HUES48 (cell line): Measurements from ENCODE around the gene DNAJC15.

Source experiments
- H3K27ac ChIP-seq: one replicate; pipeline ENCODE4 v1.7.0; 2013; ENCODE audit warnings: low read depth, low read length, inconsistent platforms
- H3K27me3 ChIP-seq: 2 replicates; pipeline ENCODE4 v1.6.1; 2013; ENCODE audit warnings: mild to moderate bottlenecking, low read length; ENCODE audit not compliant: control insufficient read depth, insufficient read depth
- H3K36me3 ChIP-seq: 2 replicates; pipeline ENCODE4 v1.6.1; 2013; ENCODE audit warnings: low read length; ENCODE audit not compliant: control insufficient read depth, insufficient read depth
- H3K4me1 ChIP-seq: 2 replicates; pipeline ENCODE4 v1.6.1; 2013; ENCODE audit warnings: mild to moderate bottlenecking, low read length; ENCODE audit not compliant: control insufficient read depth, insufficient read depth
- H3K4me3 ChIP-seq: 2 replicates; pipeline ENCODE4 v1.5.1; 2013; ENCODE audit warnings: mild to moderate bottlenecking, low read depth, low read length
- H3K9ac ChIP-seq: 2 replicates; pipeline ENCODE4 v1.6.1; 2013; ENCODE audit warnings: mild to moderate bottlenecking, low read depth, low read length, moderate library complexity
- H3K9me3 ChIP-seq: 2 replicates; pipeline ENCODE4 v1.6.1; 2013; ENCODE audit warnings: low read length; ENCODE audit not compliant: control insufficient read depth, insufficient read depth

DNAJC15 gene

DNA sequence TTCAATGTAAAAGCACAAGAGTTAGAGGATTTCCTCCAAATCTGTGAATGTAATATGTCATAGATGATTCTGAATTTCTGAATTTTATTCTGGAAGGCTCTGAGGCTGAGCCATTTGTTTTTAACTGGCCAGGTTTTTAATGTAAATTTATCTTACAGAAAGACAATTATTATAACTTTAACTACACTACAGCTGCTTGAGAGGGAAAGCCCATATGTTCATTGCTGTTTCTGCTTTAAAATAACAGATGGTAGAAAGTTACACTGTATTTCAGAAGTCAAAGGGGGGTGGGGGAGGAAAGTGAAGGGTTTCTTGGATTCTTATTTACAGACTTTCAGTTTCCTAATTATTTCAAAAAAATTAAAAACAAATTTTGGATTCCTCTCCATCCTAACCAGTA, 62.8 kb downstream of the DNAJC15 start:
- Histone ChIP-seq H3K27ac (no peak overlapping the region), H3K4me3 (no peak overlapping the region), H3K9ac (no peak overlapping the region), H3K27me3 (no peaks in the 10 kb centered on the region), H3K4me1 (no peaks in the 10 kb centered on the region), H3K36me3 (no peaks in the 10 kb centered on the region), H3K9me3 (no peaks in the 10 kb centered on the region; the same call in 1 of the 2 replicates)

DNA sequence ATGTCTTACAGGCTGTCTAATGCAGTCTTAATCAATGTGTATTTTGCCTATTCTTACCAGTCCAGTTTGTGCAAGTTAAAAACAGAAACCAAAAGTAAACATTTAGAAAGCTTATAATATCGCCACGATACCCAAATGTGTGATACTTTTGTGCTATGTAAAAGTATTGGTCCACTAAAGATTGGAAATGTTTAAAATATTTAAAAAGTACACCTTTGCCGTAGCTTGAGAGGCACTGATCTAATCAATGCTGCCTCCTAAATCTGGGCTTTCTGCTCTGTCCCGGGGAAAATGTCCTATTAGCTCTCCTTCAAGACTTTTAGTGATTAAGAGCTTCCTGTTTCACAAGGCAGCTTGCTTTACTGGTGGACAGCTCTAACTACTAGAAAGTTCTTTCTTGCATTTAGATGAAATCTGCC, 64.7 kb downstream of the DNAJC15 start:
- H3K4me3 ChIP-seq, result no peak overlapping the region
- no peak overlapping the region for H3K9ac ChIP-seq
- H3K36me3 ChIP-seq, result no peaks in the 10 kb centered on the region
- no peaks in the 10 kb centered on the region for H3K27me3 ChIP-seq
- no peaks in the 10 kb centered on the region for H3K4me1 ChIP-seq
- H3K27ac ChIP-seq, result no peak overlapping the region
- H3K9me3 ChIP-seq, result no peaks in the 10 kb centered on the region; the same call in 1 of the 2 replicates

DNA sequence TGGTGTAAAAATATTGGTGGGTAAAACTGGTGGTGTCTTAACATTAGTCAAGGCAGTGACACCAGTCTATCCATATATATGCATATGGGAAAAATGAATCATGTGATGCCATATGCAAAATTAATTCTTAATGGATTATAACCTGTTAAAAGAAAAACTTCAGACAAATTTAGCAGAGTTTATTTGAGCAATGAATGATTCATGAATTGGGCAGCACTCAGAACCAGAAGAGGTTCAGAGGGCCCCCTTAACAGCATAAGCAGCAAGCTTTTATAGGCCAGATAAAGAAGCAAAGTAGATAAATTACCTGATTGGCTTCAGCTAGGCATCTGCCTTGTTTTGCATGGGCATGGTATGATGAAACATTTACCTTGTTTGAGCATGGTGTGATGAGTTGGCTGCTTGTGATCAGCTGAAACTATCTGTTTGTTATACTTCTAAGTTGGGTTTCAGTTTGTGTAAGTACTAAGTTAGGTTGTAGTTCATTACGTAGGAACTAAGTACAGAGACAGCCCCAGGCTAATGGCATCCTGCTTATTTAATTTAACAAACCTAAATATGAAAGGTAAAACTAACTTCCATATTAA, 66.6 kb downstream of the DNAJC15 start:
- Histone ChIP-seq H3K9ac (no peak overlapping the region), H3K36me3 (no peaks in the 10 kb centered on the region), H3K4me1 (no peaks in the 10 kb centered on the region), H3K9me3 (no peaks in the 10 kb centered on the region; the same call in 1 of the 2 replicates), H3K27me3 (no peaks in the 10 kb centered on the region), H3K27ac (no peak overlapping the region), H3K4me3 (no peak overlapping the region)

DNA sequence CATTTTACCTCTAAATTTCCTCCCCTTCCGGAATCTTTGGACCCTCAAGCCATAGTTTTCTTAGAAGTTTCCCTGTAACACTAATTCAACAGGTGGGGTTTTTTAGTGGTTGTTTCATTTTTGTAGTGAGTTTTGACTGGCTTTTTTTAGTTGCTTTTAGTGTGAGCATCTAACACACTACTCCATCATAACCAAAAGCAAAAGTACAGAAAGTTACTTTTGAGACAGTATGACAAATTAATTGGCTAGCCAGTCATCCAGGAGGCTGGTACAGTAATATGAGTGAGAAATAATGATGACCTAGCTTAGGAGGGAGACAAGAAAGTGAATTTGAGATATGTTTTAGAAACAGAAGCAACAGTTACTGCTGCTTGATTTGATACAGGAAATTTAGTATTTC, 71.5 kb downstream of the DNAJC15 start:
- Histone ChIP-seq H3K4me1 (no peaks in the 10 kb centered on the region), H3K36me3 (no peaks in the 10 kb centered on the region), H3K4me3 (no peak overlapping the region), H3K9me3 (no peaks in the 10 kb centered on the region; the same call in 1 of the 2 replicates), H3K27ac (no peak overlapping the region), H3K27me3 (no peaks in the 10 kb centered on the region), H3K9ac (no peak overlapping the region)

DNA sequence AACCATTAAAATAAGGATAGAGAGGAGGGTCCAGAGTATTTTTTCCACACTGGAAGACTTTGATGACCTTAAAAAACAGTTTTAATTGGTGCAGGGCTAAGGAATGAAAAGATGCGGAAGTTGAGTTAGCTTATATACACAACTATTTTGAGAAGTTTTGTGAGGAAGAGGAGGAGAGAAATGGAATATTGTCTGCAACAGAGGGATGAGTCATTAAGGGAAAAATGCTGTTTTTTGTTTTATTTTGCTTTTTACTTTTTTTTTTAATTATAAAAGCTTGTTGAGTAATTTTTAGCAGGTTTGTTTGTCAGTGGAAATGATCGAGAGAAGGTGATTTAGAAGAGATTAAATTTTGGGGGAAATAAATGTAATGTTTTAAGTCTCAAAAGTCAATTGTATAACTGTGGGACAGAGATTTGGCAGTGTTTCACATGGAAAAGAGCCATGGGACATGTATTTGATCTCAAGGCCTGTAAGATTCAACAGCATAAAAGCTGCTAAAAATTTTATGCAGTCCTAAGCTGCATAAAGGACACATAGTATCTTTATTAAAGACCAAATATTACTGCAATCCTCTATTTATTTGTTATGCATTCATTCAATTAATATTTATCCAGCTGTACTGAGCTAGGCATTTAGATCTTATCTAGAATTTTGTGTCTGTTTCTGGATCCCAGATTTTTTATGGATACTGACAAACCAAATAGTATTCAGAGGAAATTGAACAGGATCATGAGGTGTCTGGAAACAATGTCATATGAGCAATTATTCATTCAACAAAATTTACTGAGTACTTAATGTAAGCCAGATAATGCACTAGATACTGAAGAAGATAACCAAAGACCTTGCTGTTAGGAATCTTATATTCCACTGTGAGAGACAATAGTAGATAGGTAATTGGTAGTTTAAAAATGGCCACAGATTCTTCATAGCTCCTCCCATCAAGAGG, 72.7 kb downstream of the DNAJC15 start:
- no peak overlapping the region for H3K4me3 ChIP-seq
- no peaks in the 10 kb centered on the region for H3K27me3 ChIP-seq
- H3K27ac ChIP-seq, result no peak overlapping the region
- H3K36me3 ChIP-seq, result no peaks in the 10 kb centered on the region
- H3K9me3 ChIP-seq, result no peaks in the 10 kb centered on the region
- no peaks in the 10 kb centered on the region for H3K4me1 ChIP-seq
- H3K9ac ChIP-seq, result no peak overlapping the region

DNA sequence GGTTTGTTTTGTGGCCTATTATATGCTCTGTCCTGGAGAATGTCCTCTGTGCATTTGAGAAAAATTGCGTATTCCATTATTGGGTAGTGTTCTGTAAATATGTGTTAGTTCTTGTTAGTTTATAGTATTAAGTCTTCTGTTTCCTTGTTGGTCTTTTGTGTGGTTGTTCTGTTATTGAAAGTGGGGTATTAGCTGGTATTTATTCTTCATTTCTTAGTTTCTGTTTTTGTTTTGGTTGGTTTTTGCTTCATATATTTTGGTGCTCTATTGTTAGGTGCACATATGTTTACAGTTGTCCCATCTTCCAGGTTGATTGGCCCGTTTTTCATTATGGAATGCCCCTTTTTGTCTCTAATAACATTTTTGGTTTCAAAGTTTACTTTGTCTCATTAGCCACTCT, 77.3 kb downstream of the DNAJC15 start:
- no peaks in the 10 kb centered on the region for H3K4me1 ChIP-seq
- H3K9me3 ChIP-seq, result no peaks in the 10 kb centered on the region
- H3K27ac ChIP-seq, result no peak overlapping the region
- no peaks in the 10 kb centered on the region for H3K36me3 ChIP-seq
- no peaks in the 10 kb centered on the region for H3K27me3 ChIP-seq
- no peak overlapping the region for H3K9ac ChIP-seq
- H3K4me3 ChIP-seq, result no peak overlapping the region

DNA sequence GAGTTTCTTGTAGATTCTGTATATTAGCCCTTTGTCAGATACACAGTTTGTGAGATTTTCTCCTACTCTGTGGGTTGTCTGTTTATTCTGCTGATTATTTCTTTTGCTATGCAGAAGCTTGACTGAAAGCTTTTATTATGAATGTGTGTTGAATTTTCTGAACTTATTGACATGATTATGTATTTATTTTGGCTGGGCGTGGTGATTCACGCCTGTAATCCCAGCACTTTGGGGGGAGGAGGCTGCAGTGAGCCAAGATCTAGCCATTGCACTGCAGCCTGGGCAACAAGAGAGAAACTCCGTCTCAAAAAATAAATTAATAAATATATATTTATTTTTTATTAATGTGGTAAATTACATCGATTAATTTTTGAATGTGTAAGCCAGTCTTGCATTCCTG, 78.9 kb downstream of the DNAJC15 start:
- H3K4me3 ChIP-seq, result no peak overlapping the region
- H3K4me1 ChIP-seq, result no peaks in the 10 kb centered on the region
- H3K9me3 ChIP-seq, result no peaks in the 10 kb centered on the region
- no peak overlapping the region for H3K27ac ChIP-seq
- no peak overlapping the region for H3K9ac ChIP-seq
- no peaks in the 10 kb centered on the region for H3K27me3 ChIP-seq
- no peaks in the 10 kb centered on the region for H3K36me3 ChIP-seq

DNA sequence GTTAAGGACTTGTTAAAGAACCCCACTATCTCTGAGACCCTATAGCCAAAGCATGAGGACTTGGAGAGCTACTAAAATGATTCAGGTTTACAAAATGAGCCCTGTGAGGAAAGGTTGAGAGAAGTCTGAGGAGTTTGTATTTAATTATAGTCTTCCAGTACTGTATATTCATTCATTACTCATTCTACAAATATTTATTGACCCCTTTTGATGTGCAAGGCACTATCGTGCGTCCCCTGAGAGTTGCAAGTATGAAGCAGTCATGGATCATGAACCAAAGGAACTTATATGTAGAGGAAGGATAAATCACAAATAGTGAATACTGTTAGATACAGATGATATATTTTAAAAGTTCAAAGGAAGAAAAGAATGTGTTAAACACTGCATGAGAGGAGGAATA, 84.4 kb downstream of the DNAJC15 start:
- no peak overlapping the region for H3K9ac ChIP-seq
- no peaks in the 10 kb centered on the region for H3K9me3 ChIP-seq
- H3K36me3 ChIP-seq, result no peaks in the 10 kb centered on the region
- no peak overlapping the region for H3K27ac ChIP-seq
- no peak overlapping the region for H3K4me3 ChIP-seq
- no peaks in the 10 kb centered on the region for H3K4me1 ChIP-seq
- H3K27me3 ChIP-seq, result no peaks in the 10 kb centered on the region

DNA sequence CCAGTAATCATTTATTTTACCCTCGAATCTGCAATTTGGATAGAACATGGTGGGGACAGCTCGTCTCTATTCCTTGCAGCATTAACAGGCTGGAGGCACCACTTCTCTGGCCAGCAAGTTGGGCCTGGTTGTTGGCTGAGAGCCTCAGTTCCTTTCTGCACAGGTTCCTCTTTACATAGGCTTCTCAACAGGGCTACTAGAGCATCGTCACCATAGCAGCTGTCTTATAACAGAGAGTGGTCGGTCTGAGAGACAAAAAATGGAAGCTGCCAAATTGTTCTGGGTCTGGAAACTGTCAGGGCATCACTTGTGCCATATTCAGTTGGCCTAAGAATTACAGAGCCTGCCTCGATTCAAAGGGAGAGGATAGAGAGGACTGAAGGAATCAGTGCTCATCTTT, 86.7 kb downstream of the DNAJC15 start:
- no peaks in the 10 kb centered on the region for H3K9me3 ChIP-seq
- no peak overlapping the region for H3K27ac ChIP-seq
- H3K4me3 ChIP-seq, result no peak overlapping the region
- no peak overlapping the region for H3K9ac ChIP-seq
- no peaks in the 10 kb centered on the region for H3K27me3 ChIP-seq
- no peaks in the 10 kb centered on the region for H3K36me3 ChIP-seq
- H3K4me1 ChIP-seq, result no peaks in the 10 kb centered on the region

DNA sequence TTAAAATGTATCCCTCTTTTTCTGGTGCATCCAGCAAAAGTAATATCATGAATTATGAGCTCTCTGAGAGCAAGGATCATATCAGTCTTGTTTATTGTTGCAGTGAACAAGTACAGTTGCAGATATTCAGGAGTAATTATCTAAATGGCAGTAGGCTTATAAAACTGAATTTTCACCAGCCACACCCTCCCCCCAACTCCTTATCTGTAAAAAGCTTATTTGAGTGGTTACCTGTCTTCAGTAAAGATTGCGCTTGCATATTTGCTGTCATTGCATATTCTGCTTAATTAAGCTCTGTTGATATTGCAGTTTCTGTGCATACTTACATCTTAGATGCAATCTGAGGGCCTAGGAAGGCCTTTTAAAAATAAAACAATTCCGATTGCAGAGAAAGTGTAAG, 87.3 kb downstream of the DNAJC15 start:
- Histone ChIP-seq H3K9ac (no peak overlapping the region), H3K4me1 (no peaks in the 10 kb centered on the region), H3K4me3 (no peak overlapping the region), H3K9me3 (no peaks in the 10 kb centered on the region), H3K36me3 (no peaks in the 10 kb centered on the region), H3K27ac (no peak overlapping the region), H3K27me3 (no peaks in the 10 kb centered on the region)
